COR-L47 (cell line): ENCODE data around the gene ME3.
A peak's percentile ranks its signal among the peaks of the same experiment; 100 is the strongest.

ENCODE experiments used
- DNase-seq: peaks from one replicate; lab custom pipeline; 2025; lab: John Stamatoyannopoulos, UW

Gene ME3

DNA sequence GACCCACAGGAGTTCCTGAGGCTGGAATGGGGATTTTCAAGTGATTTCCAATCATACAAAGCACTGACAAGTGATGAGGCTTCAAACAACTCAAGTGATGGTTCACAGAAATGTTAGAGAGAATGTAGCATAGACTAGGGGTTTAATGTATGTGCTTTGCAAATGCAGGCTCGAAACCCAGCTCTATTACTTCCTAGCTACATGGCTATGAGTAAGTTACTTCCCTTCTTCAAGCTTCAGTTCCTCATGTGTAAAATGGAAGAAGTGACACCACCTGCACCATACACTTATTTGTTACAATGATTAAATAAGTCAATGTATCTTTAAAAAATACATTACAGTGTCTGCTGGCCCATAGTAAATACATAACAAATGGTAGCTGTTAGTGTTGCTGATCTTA is 158.0 kb downstream of the ME3 start:
- no peak for DNase-seq

- no peak for DNase-seq
These were observed 158.6 kb downstream of the ME3 start for GRCh38 chr11:86513746-86514373.

- DNase-seq: no peak
These were observed 159.3 kb downstream of the ME3 start for GRCh38 chr11:86513138-86513537.

- no peak for DNase-seq
These were observed 161.3 kb downstream of the ME3 start for GRCh38 chr11:86511086-86511551.

GRCh38 chr11:86510674-86511073 is 161.7 kb downstream of the ME3 start:
- DNase-seq: no peak

DNA sequence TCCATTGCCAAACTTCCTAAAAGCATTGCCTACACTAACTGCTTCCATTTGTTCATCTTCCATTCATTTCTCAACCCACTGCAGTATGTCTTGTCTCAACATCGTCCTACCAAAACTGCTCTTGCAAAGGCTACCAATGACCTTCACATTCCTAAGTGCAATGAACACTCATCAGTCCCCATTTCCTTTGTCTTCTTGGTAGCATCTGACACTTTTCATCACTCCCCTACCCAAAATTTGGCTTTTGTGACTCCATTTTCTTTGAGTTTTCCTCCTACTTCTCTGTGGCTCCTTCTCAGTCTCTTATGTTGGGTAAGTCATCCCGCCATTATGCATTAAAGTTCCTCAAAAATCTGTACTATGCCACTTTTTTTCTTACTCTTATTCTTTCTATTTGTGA is 162.3 kb downstream of the ME3 start:
- DNase-seq: no peak

DNA sequence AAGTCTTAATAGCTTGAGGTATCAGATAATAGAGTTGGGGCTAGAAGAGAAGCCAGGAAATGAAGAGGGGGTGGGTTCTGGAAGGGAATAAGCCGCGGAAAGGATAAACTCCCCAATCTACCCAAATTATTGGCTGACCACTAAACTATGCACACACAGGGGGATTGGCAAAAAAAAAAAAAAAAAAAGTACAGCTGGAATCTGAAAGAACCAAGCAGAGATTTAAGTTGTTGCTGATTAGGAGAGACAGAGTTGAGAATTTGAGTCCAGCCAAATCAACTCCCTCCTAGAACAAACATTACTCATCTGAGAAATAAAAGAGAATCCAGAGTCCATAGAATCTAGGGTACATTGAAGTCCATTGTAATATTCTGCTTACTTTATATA is 162.8 kb downstream of the ME3 start:
- no peak for DNase-seq

- no peak for DNase-seq
These were observed 163.5 kb downstream of the ME3 start for GRCh38 chr11:86508604-86509587.

DNA sequence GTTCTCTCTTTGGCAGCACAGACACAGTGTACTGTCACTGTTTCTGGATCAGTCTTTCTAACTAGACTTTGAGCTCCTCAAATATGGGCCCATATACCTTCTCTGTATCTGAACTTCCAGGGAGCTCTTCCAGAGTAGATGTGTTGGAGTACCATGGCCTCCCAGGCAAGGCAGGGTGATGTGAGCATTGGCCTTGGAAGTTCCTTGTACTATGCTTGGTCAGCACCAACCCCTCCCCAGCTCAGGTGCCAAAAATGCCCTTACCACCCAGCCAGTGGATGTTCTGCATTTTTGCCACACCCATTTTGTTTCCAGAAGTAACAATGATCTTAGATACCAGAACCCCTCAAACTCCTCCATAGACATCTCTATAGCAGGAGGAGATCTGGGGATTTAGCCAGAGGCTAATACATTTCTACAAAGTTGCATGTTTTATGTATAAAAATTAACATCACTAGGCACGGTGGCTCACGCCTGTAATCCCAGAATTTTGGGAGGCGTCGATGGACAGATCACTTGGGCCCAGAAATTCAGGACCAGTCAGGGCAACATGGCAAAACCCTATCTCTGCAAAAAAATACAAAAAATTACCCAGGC is 165.1 kb downstream of the ME3 start:
- DNase-seq: no peak

DNA sequence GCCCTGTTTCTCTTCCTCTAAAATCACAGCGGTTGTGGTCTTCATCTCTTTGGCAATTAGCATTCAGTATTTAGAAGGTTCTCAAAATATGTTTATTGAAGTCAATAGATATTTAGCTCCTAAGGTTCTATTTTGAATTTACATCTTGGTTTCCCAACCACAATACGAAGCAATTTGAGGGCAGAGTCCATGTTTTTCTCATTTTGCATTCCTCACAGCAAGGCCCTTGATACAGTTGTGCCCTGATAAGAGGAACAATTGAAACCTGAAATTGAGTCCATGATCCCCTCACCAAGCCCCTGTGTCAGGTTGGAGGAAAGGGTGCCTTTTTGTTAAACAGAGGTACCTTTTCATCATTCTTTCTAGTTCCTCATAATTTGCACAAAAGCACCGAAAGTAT is 166.2 kb downstream of the ME3 start:
- no peak for DNase-seq

DNA sequence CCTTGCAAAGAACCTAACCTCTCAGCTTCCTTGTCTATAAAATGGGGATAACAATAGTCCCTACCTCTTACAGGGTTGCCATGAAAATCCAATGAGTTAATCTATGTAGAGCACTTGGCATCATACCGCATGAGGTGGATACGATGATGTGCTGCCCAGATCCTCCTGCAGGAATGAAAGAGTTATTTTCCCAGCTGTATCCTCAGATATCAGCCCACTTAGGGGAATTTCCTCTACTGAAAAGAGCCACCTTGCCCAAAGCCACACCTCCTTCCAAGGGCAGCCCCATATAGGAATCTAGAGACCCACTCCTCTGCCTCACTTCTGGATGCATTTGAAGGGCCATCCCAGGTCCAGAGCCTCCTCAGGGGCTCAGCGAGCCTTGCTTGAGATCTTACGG is 169.3 kb downstream of the ME3 start:
- DNase-seq: no peak

DNA sequence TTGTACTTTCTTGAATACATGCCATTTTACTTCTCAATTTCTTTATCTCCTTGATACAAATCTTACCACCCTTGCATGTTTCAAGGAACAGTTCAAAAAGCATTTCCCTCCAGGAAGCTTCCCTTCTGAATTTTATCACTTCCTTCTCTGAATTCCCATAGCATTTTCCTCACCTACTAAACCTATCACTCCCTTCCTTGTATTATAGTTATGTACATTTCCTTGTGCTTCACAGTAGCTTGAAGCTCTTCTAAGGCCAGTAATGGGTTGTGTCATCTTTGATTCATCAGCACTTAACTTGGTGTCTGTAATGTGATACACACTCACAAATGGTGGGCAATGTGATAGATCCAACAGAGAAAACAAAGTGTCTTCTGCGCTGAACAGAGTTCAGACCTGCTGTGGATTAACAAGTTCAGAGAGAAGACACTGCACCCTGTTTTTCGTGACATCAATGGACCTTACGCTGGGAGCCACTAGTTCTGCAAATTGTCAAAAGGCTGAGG is 170.2 kb downstream of the ME3 start:
- DNase-seq: no peak

GRCh38 chr11:86500500-86501140 is 171.8 kb downstream of the ME3 start:
- no peak for DNase-seq

- DNase-seq: no peak
These were observed 172.7 kb downstream of the ME3 start for GRCh38 chr11:86499723-86500129.

DNA sequence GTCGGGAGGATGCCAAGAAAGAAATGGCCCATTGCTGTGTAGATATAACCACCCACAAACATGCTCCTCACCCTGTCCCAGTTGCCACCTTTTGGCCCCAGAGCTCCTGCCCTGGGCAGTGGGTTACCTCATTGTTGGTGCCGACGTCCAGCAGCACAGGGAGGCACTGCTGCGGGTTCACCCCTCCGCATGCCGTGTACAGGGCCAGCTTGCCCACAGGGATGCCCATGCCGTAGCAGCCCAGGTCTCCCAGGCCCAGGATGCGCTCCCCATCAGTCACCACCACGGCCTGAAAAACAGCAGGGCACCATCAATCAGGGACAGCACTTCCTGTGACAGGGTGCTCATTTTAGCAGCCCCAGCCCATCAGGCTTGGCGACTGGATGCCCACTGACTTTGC is 174.6 kb downstream of the ME3 start:
- no peak for DNase-seq

GRCh38 chr11:86497310-86497709 is 175.1 kb downstream of the ME3 start:
- no peak for DNase-seq

DNA sequence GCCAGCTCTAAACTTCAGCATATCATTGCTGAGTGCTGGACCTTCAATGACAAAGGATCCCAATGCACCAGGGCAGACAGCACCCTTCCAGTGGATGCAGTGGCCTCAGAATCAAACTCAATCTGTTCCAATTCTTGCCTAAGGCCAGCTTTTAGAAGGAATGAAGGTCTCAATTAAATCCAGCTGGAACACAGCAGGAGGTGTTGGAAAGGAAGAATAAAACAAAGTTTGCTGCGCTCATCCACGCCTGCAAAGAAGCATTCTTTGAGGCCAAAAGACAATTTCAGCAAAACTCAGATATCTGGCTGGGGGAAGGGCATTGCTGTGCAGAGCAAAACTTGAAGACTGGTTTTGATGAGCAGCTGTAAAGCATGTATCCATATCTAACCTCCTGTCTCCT is 177.1 kb downstream of the ME3 start:
- DNase-seq: no peak

- DNase-seq: no peak
These were observed 179.9 kb downstream of the ME3 start for GRCh38 chr11:86492370-86493010.

- DNase-seq: no peak
These were observed 181.4 kb downstream of the ME3 start for GRCh38 chr11:86491027-86491426.

DNA sequence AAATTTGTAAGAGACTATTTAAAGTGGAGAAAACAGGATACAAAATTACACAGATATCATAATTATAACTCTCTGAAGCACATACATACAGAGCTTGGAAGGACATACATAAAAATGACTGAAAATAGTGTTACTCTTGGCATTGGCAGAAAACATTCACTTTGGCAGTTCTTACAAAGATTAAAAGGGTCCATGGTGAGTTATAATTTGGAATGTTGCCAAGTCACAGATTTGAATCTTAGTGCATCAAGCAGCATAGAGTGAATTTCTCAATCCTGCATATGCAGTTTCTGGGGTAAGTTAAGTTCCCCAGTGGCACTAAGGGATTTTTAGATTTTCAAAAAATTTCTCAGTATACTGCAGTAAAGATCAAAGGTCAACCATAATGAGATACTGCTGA is 181.8 kb downstream of the ME3 start:
- no peak for DNase-seq

DNA sequence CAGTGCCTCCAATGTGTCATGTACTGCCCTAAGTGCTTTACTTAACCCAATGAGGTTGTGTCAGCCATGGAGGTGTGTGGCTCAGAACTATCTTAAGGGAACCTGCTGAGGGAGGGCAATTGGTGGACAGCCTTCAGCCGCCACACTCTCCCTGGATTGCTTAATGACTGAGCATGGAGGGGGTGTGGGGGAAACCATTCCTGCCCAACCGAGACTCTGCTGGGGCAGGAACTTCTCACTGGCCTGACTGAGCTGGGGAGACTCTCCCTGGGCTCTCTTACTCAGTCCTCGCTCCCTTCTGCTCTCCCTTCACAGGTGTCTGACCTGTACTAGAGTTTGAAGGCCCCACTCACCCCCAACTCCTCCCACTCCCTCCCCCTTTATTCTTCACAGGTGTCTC is 183.0 kb downstream of the ME3 start:
- DNase-seq: no peak

GRCh38 chr11:86488553-86488952 is 183.9 kb downstream of the ME3 start:
- DNase-seq: peak; percentile 67
